ENCODE measurements around the gene SYVN1.
A peak's percentile ranks its signal among the peaks of the same experiment; 100 is the strongest.

Gene SYVN1

GRCh38 chr11:65115361-65116082 is 18.8 kb downstream of the SYVN1 start:
- no peak for DNase-seq (ENCODE audit: low read depth)
- no peak overlapping the region for H3K4me3 ChIP-seq (ENCODE audit: low read depth, low read length)

GRCh38 chr11:65114538-65115171 is 19.7 kb downstream of the SYVN1 start:
- no peak for DNase-seq (ENCODE audit: low read depth)
- no peak overlapping the region for H3K4me3 ChIP-seq (ENCODE audit: low read depth, low read length)

GRCh38 chr11:65113839-65114238 is 20.5 kb downstream of the SYVN1 start:
- no peak for DNase-seq (ENCODE audit: low read depth)
- no peak overlapping the region for H3K4me3 ChIP-seq (ENCODE audit: low read depth, low read length)

GRCh38 chr11:65113361-65113756 is 21.0 kb downstream of the SYVN1 start:
- DNase-seq (ENCODE audit: low read depth): no peak
- peak overlapping the region; percentile 56 for H3K4me3 ChIP-seq (ENCODE audit: low read depth, low read length)

- no peak for DNase-seq (ENCODE audit: low read depth)
- H3K4me3 ChIP-seq (ENCODE audit: low read depth, low read length): peak overlapping the region; percentile 56
Measured at GRCh38 chr11:65112546-65113360, 21.6 kb downstream of the SYVN1 start.

GRCh38 chr11:65111744-65112545 is 22.4 kb downstream of the SYVN1 start, which contains the start of gene TM7SF2:
TM7SF2 (plus strand) TSS chr11:65111872; CDS start chr11:65112016, 144 bp downstream.
- peak within 1 kb of the TSS; percentile 56 for H3K4me3 ChIP-seq (ENCODE audit: low read depth, low read length)
- peak; percentile 62 for DNase-seq (ENCODE audit: low read depth)

GRCh38 chr11:65111159-65111743 is 23.1 kb downstream of the SYVN1 start:
- DNase-seq (ENCODE audit: low read depth): no peak
- H3K4me3 ChIP-seq (ENCODE audit: low read depth, low read length): no peak overlapping the region

GRCh38 chr11:65110354-65110861 is 23.9 kb downstream of the SYVN1 start:
- no peak overlapping the region for H3K4me3 ChIP-seq (ENCODE audit: low read depth, low read length)
- no peak for DNase-seq (ENCODE audit: low read depth)

- no peak for DNase-seq (ENCODE audit: low read depth)
- no peak overlapping the region for H3K4me3 ChIP-seq (ENCODE audit: low read depth, low read length)
Measured at GRCh38 chr11:65109231-65110198, 24.8 kb downstream of the SYVN1 start.

GRCh38 chr11:65108469-65109123 is 25.7 kb downstream of the SYVN1 start:
- no peak for DNase-seq (ENCODE audit: low read depth)
- H3K4me3 ChIP-seq (ENCODE audit: low read depth, low read length): no peak overlapping the region

GRCh38 chr11:65107751-65108468 is 26.4 kb downstream of the SYVN1 start:
- DNase-seq (ENCODE audit: low read depth): no peak
- no peak overlapping the region for H3K4me3 ChIP-seq (ENCODE audit: low read depth, low read length)

GRCh38 chr11:65107078-65107477 is 27.2 kb downstream of the SYVN1 start:
- H3K4me3 ChIP-seq (ENCODE audit: low read depth, low read length): no peak overlapping the region
- DNase-seq (ENCODE audit: low read depth): no peak

GRCh38 chr11:65104628-65105027 is 29.7 kb downstream of the SYVN1 start:
- H3K4me3 ChIP-seq (ENCODE audit: low read depth, low read length): no peak overlapping the region
- DNase-seq (ENCODE audit: low read depth): no peak

GRCh38 chr11:65103476-65103875 is 30.8 kb downstream of the SYVN1 start:
- no peak for DNase-seq (ENCODE audit: low read depth)

GRCh38 chr11:65102142-65103095 is 31.9 kb downstream of the SYVN1 start:
- DNase-seq (ENCODE audit: low read depth): no peak
- H3K4me3 ChIP-seq (ENCODE audit: low read depth, low read length): no peak overlapping the region

More at GRCh38 chr11:65103476-65103875, 30.8 kb downstream of the SYVN1 start:
- no peak overlapping the region for H3K4me3 ChIP-seq (ENCODE audit: low read depth, low read length)

Data from skeletal muscle cell (primary cell).